ENCODE results near the gene MTPN.

Gene MTPN

DNA sequence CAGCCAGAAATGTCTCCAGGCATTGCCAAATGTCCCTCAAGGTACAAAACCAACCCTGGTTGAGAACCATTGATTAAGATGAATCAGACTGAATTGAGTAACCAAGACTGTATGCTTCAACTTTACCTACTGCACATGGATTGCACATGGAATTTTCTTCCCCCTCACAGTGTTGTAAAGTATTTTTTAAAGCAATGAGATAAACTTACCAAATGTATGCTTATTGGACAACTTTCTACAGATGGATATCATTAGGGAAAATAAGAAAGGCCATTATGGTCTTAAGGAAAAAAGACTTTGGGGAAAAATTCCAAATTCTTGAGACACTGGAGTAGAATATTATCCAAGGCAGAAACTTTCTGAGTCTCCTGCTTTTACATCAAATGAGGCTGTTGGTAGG lies 20.9 kb upstream of the MTPN start:
- TF ChIP-seq ZNF274 (IDR thresholded peaks at IDR 0.05; ENCODE audit: low read depth, low read length), result no peak
- H3K4me3 ChIP-seq (ENCODE audit: low read length), result no peak overlapping the region

DNA sequence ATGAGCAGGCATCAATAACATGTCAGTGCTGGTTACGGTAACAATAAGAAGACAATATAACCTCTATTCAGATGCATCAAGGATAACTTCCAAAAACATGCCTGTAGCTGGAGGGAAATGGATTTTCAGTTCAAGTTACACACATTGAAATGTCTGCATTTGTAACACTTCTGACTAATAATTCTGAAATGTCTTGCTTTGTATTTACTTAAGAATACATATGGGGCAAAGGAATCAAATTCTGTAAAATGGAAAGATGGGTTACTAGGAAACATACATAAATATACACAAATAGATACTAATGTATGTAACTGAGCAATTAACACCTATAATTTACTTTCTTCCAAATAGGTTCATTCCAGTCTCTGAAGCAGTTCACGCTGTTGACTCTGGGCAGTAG lies 18.6 kb upstream of the MTPN start:
- TF ChIP-seq ZNF274 (IDR thresholded peaks at IDR 0.05; ENCODE audit: low read depth, low read length), result no peak
- no peak overlapping the region for H3K4me3 ChIP-seq (ENCODE audit: low read length)

DNA sequence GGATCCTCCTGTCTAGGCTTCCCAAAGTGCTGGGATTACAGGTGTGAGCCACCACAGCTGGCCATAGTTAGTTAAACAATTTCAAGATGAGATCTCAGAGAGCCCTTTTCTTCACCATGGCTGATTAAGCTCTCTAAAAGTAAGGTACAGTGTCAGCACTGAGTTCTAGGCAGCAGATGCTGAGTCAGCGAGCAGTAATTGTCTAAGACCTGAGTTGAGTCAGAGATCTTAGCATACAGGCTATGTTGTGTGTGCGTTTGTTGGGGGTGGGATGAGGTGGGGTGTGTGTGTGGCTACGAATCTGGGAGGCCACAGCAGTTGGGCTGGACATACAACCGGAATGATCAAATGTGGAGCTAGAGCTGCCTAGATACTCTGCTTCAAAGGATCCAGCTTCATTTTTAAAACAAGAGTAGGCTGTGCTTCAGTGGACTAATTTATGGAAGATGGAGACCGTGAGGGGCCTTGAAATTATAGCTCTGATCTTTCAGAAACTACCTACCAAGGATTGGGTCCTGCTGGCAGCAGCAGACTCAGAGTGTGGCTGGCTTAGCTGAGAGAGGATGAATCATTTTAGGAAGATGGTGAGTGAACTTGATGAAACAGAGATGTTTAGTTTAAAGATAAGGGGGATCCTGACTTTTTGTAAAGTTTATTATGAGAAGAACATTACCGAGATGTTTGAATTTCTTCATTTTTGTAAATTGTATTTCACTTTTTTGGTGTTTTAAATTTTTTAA lies 17.5 kb upstream of the MTPN start:
- no peak overlapping the region for H3K4me3 ChIP-seq (ENCODE audit: low read length)
- no peak for TF ChIP-seq ZNF274 (IDR thresholded peaks at IDR 0.05; ENCODE audit: low read depth, low read length)

DNA sequence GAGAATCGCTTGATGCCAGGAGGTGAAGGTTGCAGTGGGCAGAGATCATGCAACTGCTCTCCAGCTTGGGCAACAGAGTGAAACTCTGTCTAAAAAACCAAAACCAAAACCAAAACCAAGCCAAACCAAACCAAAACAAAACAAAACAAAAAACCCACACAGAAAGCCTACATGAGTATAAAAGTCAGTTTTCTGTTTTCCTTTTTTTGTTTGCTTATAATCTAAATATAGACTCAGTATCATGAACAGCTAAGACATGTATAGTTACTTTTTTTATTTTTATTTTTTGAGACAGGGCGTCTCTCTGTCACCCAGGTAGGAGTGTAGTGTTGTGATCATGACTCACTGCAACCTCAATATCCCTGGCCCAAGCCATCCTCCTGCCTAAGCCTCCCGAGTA lies 16.8 kb upstream of the MTPN start:
- H3K4me3 ChIP-seq (ENCODE audit: low read length), result no peak overlapping the region
- TF ChIP-seq ZNF274 (IDR thresholded peaks at IDR 0.05; ENCODE audit: low read depth, low read length), result no peak

DNA sequence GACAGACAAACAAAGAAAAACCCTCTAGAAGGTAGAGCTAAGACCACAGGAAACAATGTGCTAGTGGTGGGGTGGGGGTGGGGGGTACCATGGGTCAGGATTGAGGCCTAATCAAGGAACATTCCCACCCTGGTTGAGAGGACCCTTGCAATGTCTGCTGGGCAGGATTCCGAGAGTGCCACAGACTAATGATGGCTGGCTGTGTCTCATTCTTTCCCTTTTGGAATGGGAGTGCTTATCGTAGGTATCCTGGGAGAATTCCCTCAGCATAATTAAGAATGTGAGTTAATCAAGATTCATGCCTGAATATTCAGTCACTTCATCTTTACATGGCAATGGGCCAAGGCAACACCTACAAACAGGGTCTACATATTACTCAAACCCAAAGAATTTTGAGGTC lies 14.7 kb upstream of the MTPN start:
- H3K4me3 ChIP-seq (ENCODE audit: low read length), result no peak overlapping the region
- TF ChIP-seq ZNF274 (IDR thresholded peaks at IDR 0.05; ENCODE audit: low read depth, low read length), result no peak

DNA sequence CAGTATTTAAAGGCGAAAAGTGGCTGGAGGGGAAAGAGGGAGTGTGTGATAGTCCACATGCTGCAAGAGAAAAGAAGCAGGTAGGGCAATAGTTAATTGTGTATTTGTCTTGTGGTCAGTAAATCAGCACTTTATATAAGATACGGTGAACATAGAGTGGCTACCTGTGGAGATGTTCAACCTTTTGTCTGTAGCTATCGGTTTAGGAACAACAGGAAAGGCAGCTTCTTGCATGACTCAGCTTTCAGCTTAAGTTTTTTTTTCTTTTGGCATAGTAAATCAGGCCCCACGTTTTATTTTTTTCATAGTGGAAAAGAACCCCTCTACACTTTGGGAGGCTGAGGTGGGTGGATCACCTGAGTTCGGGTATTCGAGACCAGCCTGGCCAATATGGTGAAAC lies 14.2 kb upstream of the MTPN start:
- H3K4me3 ChIP-seq (ENCODE audit: low read length), result no peak overlapping the region
- no peak for TF ChIP-seq ZNF274 (IDR thresholded peaks at IDR 0.05; ENCODE audit: low read depth, low read length)

DNA sequence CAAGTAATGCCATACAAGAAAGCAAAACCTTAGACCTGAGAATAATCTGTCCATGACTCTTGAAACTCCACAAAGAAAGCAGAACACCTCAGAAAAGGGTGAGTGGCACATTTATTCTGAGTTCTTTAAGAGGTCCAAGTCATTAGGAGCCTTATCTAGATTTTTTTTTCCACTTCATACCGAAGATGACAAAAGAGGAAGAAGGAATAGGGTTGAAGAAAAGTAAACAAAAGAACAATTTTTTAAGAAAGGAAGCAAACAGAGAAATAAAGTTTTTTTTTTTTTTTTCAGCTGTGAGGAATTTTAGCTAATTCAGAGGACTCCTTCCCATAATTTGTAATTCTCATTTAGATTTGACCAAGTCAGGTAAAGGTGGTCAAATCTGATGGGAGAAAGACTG lies 13.1 kb upstream of the MTPN start:
- H3K4me3 ChIP-seq (ENCODE audit: low read length), result no peak overlapping the region
- TF ChIP-seq ZNF274 (IDR thresholded peaks at IDR 0.05; ENCODE audit: low read depth, low read length), result no peak

DNA sequence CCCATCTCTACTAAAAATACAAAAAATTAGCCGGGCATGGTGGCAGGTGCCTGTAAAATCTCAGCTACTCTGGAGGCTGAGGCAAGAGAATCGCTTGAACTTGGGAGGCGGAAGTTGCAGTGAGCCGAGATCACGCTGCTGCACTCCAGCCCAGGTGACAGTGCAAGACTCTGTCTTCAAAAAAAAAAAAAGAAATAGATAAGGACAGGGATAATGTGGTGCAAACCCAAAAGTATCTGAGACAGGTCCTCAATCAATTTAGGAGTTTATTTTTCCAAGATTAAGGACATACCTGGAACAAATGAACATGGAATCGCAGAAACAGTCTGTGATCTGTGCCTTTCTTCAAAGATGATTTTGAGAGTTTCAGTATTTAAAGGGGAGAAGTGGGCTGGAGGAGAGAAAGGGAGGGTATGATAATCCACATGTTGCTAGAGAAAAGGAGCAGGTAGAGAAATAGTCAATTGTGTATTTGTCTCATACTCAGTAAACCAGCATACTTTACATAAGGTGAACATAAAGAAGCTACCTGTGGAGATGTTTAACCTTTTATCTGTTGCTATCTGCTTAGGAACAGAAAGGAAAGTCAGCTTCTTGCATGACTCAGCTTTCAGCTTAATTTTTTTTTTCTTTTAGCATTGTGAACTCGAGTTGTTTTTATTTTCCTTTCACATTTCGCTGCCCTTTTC lies 4.9 kb upstream of the MTPN start:
- peak overlapping the region; percentile 36; the same call in 1 of the 2 replicates for H3K4me3 ChIP-seq (ENCODE audit: low read length)

DNA sequence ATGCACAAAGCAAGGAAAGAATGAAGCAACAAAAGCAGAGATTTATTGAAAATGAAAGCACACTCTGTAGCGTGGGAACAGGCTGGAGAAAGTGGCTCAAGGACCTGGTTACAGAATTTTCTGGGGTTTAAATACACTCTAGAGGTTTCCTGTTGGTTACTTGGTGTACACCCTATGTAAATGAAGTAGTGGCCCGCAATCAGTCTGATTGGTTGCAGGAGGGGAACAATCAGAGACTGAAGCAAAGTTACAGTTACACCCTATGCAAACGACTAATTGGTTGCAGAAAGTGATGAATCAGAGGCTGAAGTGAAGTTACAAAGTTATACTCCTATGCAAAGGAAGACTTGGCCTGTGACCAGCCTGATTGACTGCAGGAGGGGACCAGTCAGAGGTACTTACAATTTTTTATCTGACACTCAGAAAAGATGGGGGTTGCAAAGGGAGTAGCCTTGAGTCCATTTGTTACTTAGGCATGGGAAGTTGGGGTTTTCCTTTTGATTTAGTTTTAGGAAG lies 3.6 kb upstream of the MTPN start:
- H3K4me3 ChIP-seq (ENCODE audit: low read length), result peak overlapping the region; percentile 50; the same call in 1 of the 2 replicates
- no peak for TF ChIP-seq ZNF274 (IDR thresholded peaks at IDR 0.05; ENCODE audit: low read depth, low read length)

More for the DNA sequence above, 4.9 kb upstream of the MTPN start:
- TF ChIP-seq ZNF274 (IDR thresholded peaks at IDR 0.05; ENCODE audit: low read depth, low read length), result no peak

DNA sequence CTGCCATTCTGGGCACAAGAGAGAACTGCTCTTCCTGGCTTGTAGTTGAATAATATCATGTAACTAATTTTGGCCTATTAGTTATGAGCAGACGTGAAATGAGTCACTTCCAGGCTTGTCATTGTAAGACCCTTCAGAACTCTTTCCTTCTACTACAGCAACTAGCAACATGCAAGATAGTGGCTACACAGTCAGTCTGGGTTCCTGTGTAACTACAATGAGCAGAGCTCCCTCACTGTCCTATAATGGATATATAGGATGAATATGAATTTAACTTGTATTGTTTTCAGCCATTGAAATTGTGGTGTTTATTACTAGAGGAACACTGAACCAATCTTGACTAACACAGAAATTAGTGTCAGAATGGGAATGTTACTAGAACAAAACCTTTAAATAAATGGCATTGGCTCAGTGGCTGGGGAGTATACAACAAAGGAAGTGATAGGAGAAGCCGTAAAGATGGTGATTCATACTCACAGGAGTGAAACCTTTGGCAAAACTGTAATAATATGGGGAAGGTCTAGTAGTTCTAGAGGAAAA lies 2.9 kb upstream of the MTPN start:
- no peak overlapping the region for H3K4me3 ChIP-seq (ENCODE audit: low read length)
- TF ChIP-seq ZNF274 (IDR thresholded peaks at IDR 0.05; ENCODE audit: low read depth, low read length), result no peak

DNA sequence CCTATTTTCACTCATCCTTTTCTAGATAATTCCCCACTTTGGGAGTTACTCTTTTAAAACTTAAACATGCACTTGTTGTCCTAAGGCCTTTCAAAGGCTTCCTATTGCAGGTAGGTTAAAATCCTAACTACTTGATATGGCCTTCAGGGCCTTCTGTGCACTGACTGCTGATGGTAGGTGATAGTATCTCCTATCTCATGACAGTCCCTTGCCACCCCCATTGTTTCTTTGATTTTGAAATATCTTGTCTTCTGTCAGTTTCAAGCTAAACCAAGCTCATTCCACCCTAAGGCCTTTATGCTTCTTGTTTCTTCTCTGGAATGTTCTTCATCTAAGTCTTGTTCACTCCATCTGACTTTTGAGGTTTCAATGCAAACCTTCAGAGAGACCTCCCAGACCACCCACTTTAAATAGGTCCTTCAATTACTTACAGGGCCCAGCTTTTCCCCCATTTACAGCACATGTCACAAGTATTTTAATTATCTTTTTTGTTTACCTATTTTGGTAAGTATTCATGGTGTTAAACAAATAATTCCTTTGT lies 2.4 kb upstream of the MTPN start:
- no peak for TF ChIP-seq ZNF274 (IDR thresholded peaks at IDR 0.05; ENCODE audit: low read depth, low read length)
- no peak overlapping the region for H3K4me3 ChIP-seq (ENCODE audit: low read length)

DNA sequence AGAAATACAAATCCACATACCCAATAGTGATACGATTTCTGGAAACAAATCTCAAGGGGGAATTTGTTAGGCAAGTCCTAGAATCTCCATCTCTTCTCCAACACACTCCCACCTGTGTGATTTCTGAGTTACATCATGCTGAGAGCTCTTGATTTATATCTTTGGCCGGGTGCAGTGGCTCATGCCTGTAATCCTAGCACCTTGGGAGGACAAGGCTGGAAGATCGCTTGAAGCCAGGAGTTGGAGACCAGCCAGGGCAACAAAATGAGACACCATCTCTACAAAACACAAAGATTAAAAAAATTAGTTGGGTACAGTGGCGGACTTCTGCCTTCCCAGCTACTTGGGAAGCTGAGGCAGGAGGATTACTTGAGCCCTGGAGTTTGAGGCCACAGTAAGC lies 1.5 kb upstream of the MTPN start:
- no peak for TF ChIP-seq ZNF274 (IDR thresholded peaks at IDR 0.05; ENCODE audit: low read depth, low read length)
- no peak overlapping the region for H3K4me3 ChIP-seq (ENCODE audit: low read length)

DNA sequence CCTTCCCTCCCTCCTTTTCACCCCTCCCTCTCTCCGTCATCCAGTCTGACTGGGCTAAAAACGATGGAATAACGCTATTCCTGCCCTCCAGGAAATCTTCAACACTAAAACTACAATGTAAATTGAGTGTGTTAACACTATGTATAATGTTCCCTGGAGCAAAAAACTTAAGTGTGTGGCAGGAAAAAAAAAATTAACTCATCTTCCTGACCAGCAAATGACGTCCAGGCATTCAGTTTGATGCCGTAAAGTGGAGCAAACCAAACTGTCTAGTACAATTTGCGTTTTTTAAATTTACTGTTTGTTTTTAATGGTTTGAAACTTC lies 545 bp upstream of the MTPN start:
- H3K4me3 ChIP-seq (ENCODE audit: low read length), result peak overlapping the region; percentile 24; the same call in 1 of the 2 replicates
- no peak for TF ChIP-seq ZNF274 (IDR thresholded peaks at IDR 0.05; ENCODE audit: low read depth, low read length)

DNA sequence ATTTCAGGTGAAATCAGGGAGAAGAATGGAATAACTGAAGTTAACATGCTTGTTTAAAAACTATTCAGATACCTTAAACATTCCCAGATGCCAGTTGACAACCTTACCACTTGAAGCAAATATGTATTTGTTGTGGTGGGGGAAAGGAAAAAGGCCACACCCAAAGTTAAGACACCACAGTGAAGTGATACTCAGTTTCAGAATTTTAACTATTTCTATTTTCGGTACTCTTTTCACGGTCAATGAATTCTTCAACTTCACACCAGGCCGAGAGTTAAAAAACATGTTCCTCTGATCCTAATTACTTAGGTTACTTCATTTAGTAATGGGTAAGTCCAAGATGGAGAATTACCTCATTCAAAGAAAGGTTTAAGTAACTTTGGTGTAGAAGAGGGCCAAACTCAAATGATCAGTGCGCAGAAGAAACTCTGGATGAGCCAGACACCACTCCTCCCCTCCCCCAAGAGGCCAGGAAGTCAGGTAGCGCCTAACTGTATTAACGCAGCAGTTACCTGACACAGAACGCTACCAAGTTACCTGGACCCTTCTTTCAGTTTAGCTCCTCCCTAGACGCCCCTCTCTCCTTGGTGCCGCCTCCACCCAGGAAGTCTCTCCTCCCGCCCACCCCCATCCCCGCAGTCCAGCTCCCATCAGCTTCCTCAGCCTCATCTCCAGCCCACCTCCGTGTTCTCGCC lies 700 bp downstream of the MTPN start:
- TF ChIP-seq ZNF274 (IDR thresholded peaks at IDR 0.05; ENCODE audit: low read depth, low read length), result no peak

More for the DNA sequence above, 700 bp downstream of the MTPN start:
- peak overlapping the region; percentile 90 for H3K4me3 ChIP-seq (ENCODE audit: low read length)
